NB4 (cell line): ENCODE results near the gene MS4A2.

Experiments used
- MYC ChIP-seq: IDR thresholded peaks from 2 replicates; pipeline ENCODE4 v1.6.1; 2011; ENCODE audit warnings: low read depth, low read length
- POLR2A ChIP-seq: IDR thresholded peaks from 2 replicates; pipeline ENCODE4 v1.6.1; 2011; ENCODE audit warnings: mild to moderate bottlenecking; ENCODE audit not compliant: insufficient read length; ENCODE audit errors: extremely low read depth

DNA sequence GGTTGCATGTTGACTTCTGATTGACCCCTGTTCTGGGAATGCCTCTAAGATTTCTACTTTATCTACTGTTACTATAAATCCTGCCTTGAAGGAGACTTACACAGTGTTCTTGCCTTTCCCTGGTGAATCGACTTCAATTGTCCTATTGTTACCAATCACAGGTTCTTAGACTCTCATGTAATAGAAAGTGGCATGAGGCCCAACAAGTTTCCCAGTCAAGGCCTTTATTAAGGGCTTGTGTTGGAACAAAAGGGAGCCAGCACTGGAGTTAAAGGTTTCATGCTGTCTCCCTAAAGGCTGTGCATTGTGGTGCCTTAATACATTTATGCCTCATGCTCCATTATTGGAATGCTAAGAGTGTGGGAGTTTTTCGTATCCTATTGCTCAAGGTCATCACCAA is 23.3 kb downstream of the MS4A2 start:
- TF ChIP-seq POLR2A (no peak), MYC (no peak)
